T-helper 2 cell treated with Interferon-gamma antibody and Interleukin-4, amounts not matched to agents 5 μg/mL and 100 μg/mL, for 36 hours (primary cell): ENCODE data around the gene BCL2L11.
A peak's percentile ranks its signal among the peaks of the same experiment; 100 is the strongest.
"Not testable (repeated sequence)": the region's sequence is repeated elsewhere in the genome, so short reads cannot be mapped to it uniquely, and the experiment has no call there.

ENCODE experiments used
- DNase-seq: peaks from one replicate; pipeline ENCODE4 v3.0.0; 2021; ENCODE audit warnings: low spot score
- H3K27ac Mint-ChIP-seq: one replicate; pipeline ENCODE4 v1.8.0; 2021; ENCODE audit warnings: mild to moderate bottlenecking, mixed read lengths
- H3K27me3 Mint-ChIP-seq: one replicate; pipeline ENCODE4 v1.8.0; 2021; ENCODE audit warnings: low read depth, mixed read lengths
- H3K36me3 Mint-ChIP-seq: one replicate; pipeline ENCODE4 v1.8.0; 2021; ENCODE audit warnings: low read depth, mixed read lengths
- H3K4me1 Mint-ChIP-seq: one replicate; pipeline ENCODE4 v1.8.0; 2021; ENCODE audit warnings: low read depth, mixed read lengths
- H3K4me3 Mint-ChIP-seq: one replicate; pipeline ENCODE4 v1.8.0; 2022; ENCODE audit warnings: mild to moderate bottlenecking, moderate library complexity, mixed read lengths
- H3K9me3 Mint-ChIP-seq: one replicate; pipeline ENCODE4 v1.8.0; 2021; ENCODE audit warnings: mixed read lengths

Gene BCL2L11, protein sequence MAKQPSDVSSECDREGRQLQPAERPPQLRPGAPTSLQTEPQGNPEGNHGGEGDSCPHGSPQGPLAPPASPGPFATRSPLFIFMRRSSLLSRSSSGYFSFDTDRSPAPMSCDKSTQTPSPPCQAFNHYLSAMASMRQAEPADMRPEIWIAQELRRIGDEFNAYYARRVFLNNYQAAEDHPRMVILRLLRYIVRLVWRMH

DNA sequence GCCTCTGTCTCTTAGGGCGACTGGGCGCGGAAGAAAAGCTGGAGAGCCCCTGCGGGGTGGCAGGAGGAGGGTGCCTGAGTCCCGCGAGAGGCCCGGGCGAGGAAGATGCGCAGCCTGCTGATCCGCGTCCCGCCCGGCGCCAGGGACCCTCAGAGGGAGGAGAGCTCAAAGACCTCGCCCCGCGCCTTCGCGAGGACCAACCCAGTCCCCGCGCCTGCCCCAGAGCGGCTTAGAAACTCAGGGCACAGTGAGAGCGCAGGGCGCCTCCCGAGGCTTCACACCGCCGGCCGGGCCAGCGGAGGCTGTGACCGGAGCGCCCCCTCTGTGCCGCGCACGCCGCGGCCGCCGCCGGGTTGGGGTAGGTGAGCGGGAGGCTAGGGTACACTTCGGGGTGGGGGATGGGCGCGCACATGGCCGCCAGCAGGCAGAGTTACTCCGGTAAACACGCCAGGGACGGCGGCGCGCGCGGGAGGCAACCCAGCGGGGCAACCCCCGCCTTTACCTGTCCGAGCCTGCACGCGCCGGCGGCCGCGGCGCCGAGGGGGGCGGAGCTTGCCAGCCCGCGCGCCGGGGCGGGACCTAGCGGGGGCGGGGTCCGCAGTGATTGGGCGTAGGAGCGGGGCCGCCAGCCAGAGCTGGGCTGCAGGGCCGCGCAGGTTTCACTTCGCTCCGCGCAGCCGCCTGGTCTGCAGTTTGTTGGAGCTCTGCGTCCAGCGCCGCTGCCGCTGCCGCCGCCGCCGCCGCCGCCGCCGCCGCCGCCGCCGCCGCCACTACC, at the start of gene BCL2L11:
Gene BCL2L11 (plus strand): TSS at position 662 of the 775 bp plus-strand sequence. CDS start 2,832 bp downstream, outside the sequence.
- Mint-ChIP-seq H3K27me3 (peaks cover 82% of the 10 kb centered on the region), H3K4me1 (peaks cover 45% of the 10 kb centered on the region), H3K4me3 (peak within 1 kb of the TSS; percentile 95), H3K9me3 (no peaks in the 10 kb centered on the region), H3K27ac (peak within 1 kb of the TSS; percentile 79), H3K36me3 (peaks cover 17% of the 10 kb centered on the region)
- DNase-seq: peak; percentile 96

DNA sequence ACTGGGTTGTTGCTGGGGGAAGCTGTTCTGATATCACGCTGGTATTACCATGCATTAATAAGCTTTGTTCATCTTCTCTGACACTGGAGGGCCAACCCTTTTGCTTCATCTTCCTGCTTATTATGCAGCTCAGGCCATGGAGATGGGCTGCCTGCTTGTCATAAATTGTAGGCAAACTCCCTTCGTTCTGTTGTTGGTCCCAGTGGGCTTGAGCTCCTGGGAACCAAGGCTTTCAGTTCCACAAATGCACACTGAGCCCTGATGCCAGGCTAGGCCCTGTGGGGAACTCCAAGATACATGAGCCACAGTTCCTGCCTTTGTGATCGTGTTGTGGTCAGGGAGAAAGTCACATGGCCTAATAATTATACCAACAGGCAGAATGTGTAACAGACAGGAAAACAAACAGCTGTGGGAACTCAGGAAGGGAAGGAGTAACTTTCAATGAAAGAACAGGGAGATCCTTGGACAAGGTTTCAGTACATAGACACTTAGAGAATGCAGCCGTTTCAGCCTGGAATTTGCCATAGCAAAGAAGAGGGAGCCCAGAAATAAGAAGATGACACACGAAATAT, 49.0 kb upstream of the BCL2L11 start:
- Mint-ChIP-seq H3K27me3 (peaks cover 52% of the 10 kb centered on the region), H3K4me1 (no peaks in the 10 kb centered on the region), H3K36me3 (peaks cover 2% of the 10 kb centered on the region), H3K4me3 (no peak overlapping the region), H3K9me3 (peaks cover 30% of the 10 kb centered on the region), H3K27ac (no peak overlapping the region)
- DNase-seq: no peak

DNA sequence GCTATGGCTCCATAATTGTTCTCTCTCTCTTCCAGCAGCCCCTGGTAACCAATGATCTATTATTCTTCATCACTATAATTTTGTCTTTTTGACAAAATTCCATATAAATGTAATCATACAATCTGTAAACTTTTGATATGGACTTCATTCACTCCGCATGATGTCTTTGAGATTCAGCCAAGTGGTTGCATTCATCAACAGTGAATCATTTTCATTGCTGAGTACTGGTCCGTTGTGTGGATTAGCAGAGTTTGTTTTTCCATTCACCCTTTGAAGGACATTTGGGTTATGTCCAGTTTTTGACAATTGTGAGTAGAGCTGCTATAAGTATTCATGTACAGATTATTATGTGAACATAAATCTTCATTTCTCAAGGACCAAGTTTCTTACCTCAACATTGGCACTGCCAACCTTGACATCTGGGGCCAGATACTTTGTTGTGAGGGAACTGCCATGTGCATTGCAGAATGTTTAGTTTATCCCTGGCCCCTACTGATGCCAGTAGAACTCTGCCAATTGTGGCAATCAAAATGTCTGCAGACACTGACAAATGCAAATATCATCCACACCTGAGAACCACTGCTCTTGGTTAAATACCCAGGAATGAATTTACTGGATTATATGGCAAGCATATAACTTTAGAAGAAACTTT, 48.4 kb upstream of the BCL2L11 start:
- H3K9me3 Mint-ChIP-seq: peaks cover 32% of the 10 kb centered on the region
- H3K27me3 Mint-ChIP-seq: peaks cover 53% of the 10 kb centered on the region
- no peak for DNase-seq
- peaks cover 2% of the 10 kb centered on the region for H3K36me3 Mint-ChIP-seq
- H3K4me1 Mint-ChIP-seq: no peaks in the 10 kb centered on the region
- no peak overlapping the region for H3K4me3 Mint-ChIP-seq
- H3K27ac Mint-ChIP-seq: no peak overlapping the region

DNA sequence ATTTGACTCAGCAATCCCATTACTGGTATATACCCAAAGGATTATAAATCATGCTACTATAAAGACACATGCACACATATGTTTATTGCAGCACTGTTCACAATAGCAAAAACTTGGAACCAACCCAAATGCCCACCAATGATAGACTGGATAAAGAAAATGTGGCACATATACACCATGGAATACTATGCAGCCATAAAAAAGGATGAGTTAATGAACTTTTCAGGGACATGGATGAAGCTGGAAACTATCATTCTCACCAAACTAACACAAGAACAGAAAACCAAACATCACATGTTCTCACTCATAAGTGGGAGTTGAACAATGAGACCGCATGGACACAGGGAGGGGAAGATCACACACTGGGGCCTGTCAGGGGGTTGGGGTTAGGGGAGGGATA, 38.1 kb upstream of the BCL2L11 start:
- not testable (repeated sequence) for H3K9me3 Mint-ChIP-seq, H3K4me1 Mint-ChIP-seq, DNase-seq, H3K4me3 Mint-ChIP-seq, H3K36me3 Mint-ChIP-seq, H3K27ac Mint-ChIP-seq
- H3K27me3 Mint-ChIP-seq: peaks cover 72% of the 10 kb centered on the region

DNA sequence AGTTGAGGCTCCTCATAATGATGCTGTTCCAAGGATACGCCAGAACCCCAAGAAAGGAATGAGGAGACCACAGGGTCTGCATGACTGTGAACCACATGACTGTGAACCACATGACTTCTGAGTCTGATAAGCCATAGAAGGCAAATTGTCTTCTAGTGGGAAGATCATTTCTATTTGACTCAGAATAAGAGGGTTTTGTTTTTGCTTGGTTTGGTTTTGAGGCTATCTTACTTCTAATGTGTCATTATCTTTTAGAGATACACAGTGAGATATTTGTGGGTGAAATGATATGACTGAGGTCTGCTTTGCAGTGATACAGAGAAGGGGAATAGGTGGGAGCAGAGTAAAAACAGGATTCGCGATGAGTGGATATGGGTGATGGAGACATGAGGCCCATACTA, 28.9 kb upstream of the BCL2L11 start:
- DNase-seq: peak; percentile 54
- Mint-ChIP-seq H3K4me1 (peaks cover 5% of the 10 kb centered on the region), H3K27me3 (peaks cover 68% of the 10 kb centered on the region), H3K27ac (no peak overlapping the region), H3K4me3 (no peak overlapping the region), H3K9me3 (no peaks in the 10 kb centered on the region), H3K36me3 (no peaks in the 10 kb centered on the region)

DNA sequence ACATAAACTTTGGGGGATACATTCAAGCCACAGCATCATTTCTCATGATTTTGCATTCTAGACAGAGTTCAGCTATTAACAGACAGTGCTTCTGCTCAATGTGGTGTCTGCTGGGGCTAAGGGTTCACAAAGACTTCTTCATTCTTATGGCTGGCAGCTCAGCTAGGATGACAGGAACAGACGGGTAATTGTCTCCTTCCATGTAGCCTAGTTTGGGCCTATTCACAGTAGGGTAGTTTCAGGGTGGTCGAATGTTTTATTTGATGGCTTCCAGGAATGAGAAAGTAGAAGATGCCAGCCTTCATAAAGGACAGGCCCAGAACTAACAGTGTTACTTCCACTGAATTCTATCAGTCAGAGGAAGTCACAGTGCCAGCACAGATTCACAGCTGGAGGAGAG, 26.0 kb upstream of the BCL2L11 start:
- no peak for DNase-seq
- peaks cover 5% of the 10 kb centered on the region for H3K4me1 Mint-ChIP-seq
- H3K27me3 Mint-ChIP-seq: peaks cover 67% of the 10 kb centered on the region
- no peaks in the 10 kb centered on the region for H3K9me3 Mint-ChIP-seq
- H3K36me3 Mint-ChIP-seq: no peaks in the 10 kb centered on the region
- no peak overlapping the region for H3K4me3 Mint-ChIP-seq
- H3K27ac Mint-ChIP-seq: no peak overlapping the region

DNA sequence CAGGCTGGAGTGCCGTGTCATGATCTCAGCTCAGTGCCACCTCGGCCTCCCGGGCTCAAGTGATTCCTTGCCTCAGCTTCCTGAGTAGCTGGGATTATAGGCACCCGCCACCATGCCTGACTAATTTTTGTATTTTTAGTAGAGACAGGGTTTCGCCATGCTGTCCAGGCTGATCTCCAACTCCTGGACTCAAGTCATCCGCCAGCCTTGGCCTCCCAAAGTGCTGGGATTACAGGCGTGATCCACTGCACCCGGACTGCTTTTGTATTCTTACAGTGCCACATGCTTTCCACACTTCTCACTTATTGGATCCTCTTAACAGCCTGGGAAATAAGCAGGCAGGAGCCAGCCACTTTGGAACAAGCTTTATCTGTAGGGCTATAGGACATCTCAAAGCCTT, 25.3 kb upstream of the BCL2L11 start:
- Mint-ChIP-seq H3K27ac (no peak overlapping the region), H3K27me3 (peaks cover 66% of the 10 kb centered on the region)
- no peak for DNase-seq

DNA sequence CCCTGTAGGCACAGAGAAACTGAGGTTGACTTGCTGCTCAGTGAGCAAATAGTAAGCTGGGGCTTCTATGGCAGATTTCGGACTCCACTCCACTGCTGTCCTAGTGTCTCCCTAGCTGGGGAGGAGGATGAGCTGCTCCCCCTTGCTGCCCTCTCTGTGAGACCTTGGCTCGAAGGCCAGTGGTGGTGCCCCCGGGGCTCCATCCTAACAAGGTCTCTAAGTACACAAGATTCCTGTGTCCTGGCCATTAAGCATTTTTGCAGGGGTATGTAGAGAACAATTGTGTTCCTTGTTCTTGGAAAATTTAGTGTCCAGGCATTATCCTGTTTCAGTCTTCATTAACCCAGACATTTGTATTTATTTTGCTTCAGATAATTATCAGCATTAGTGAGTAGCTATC, 21.3 kb upstream of the BCL2L11 start:
- Mint-ChIP-seq H3K4me1 (peaks cover 8% of the 10 kb centered on the region), H3K27ac (no peak overlapping the region), H3K9me3 (no peaks in the 10 kb centered on the region), H3K27me3 (peaks cover 53% of the 10 kb centered on the region), H3K4me3 (no peak overlapping the region), H3K36me3 (no peaks in the 10 kb centered on the region)
- DNase-seq: no peak

More for the DNA sequence above, 25.3 kb upstream of the BCL2L11 start:
- H3K4me3 Mint-ChIP-seq: no peak overlapping the region
- H3K4me1 Mint-ChIP-seq: peaks cover 6% of the 10 kb centered on the region
- H3K9me3 Mint-ChIP-seq: no peaks in the 10 kb centered on the region
- H3K36me3 Mint-ChIP-seq: no peaks in the 10 kb centered on the region

DNA sequence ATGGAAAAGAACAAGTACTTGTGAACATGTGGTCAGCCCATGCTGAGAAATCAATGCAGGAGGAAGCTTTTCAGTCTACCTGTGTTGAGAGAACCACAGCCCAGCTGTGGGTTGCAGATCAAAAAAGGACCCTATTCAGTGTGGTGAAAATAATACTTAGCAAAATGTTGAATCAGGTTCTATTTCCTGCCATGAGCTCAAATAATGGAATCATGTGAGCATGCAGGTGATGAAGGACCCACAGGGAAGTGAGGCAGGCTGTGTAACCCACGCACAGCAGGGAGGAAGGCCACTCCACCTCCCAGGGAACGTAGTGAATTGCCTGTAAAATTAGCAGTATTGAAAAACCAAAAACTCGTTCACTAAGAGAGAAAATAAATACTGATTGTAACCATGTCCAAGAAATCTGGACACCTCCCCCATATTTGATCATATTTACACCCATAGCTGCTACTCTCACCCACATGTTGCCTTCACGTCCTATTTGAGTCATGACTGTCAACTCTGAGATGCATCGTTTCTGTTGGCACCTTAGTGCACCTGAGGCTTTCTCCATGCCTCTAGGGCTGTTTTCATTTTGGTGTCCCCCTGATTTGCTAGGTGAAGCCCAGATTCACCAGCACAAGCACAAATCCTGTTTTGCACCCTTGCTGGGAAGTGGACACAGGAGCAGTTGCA, 20.5 kb upstream of the BCL2L11 start:
- peaks cover 8% of the 10 kb centered on the region for H3K4me1 Mint-ChIP-seq
- H3K27me3 Mint-ChIP-seq: peaks cover 52% of the 10 kb centered on the region
- H3K27ac Mint-ChIP-seq: no peak overlapping the region
- no peaks in the 10 kb centered on the region for H3K9me3 Mint-ChIP-seq
- H3K4me3 Mint-ChIP-seq: no peak overlapping the region
- no peak for DNase-seq
- H3K36me3 Mint-ChIP-seq: no peaks in the 10 kb centered on the region

DNA sequence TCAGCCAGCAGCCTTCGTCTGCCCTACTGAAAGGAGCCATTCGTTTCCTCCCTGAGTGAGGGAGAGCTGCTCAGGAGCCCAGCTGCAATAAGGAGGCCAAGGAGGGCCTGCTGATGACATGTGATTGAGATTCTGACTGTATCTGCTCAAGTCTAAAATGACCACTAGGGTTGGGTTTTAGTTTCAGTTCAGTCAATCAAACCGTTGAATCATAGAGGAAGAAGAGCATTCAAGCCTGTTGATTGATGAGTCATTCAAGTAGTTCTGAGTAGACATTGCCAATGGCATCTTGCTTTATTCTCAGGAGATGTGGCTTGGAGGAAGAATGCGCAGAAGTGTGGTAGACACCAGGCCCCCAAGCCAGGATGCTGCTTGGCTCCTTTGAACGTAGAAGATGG, 19.9 kb upstream of the BCL2L11 start:
- Mint-ChIP-seq H3K4me3 (no peak overlapping the region), H3K9me3 (no peaks in the 10 kb centered on the region), H3K36me3 (no peaks in the 10 kb centered on the region), H3K27ac (no peak overlapping the region), H3K27me3 (peaks cover 52% of the 10 kb centered on the region), H3K4me1 (peaks cover 8% of the 10 kb centered on the region)
- peak; percentile 37 for DNase-seq

DNA sequence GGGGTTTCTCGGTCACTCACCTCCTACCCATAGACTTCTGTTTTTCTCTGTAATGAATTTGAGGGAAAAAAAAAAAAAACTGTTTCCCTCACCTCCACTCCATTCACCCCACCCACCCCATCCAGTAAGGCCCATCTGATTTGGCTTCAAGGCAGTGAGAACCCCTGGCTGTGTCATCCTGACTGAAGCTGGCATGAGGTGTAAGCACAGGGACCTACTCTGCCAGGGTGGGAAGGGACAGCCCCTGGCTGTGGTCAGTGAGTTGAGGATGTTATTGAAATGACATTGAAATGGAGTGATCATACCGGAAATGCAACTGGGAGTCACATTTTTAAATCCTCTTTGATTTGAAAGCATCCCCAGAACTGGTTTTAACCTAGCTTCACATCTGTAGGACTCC, 19.1 kb upstream of the BCL2L11 start:
- no peak for DNase-seq

DNA sequence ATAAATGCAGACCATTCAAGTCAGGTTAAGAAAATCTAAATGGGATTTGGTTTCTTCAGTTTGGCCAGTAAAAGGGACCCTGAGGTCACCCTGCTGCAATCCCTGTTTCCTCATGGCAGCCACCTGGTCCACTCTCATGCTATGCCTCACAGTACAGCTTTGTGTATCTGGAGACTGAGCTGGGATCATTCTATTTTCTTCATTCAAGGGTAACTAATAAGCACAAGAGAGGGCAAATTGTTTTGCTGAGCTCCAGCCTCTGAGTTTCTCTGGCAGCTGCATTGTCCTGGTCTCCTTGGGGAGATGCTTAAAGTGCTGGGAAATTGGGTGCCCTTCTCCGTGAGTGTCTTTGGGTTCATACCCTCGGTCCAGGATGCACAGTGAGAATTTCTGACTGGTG, 18.5 kb upstream of the BCL2L11 start:
- DNase-seq: no peak
- no peaks in the 10 kb centered on the region for H3K36me3 Mint-ChIP-seq

More for the DNA sequence above, 19.1 kb upstream of the BCL2L11 start:
- peaks cover 59% of the 10 kb centered on the region for H3K27me3 Mint-ChIP-seq
- no peaks in the 10 kb centered on the region for H3K9me3 Mint-ChIP-seq
- H3K36me3 Mint-ChIP-seq: no peaks in the 10 kb centered on the region
- peaks cover 8% of the 10 kb centered on the region for H3K4me1 Mint-ChIP-seq
- H3K27ac Mint-ChIP-seq: no peak overlapping the region
- no peak overlapping the region for H3K4me3 Mint-ChIP-seq

DNA sequence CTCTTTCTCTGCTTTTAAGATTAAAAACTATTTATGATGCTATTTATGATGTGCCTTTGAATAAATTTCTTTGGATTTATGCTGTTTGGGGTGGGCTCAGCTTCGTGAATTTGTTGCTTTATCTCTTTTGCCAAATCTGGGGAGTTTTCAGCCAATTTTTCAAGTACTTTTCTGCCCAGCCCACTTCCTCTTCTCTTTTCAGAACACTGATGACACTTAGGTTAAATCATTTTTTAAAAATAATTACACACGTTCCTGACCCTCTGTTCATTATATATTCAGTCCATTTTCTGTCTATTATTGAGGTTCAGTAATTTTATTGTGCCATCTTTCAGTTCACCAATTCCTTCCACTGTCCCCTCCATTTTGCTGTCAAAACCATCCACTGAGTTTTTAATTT, 14.8 kb upstream of the BCL2L11 start:
- H3K36me3 Mint-ChIP-seq: no peaks in the 10 kb centered on the region
- DNase-seq: no peak
- no peak overlapping the region for H3K4me3 Mint-ChIP-seq
- H3K27me3 Mint-ChIP-seq: peaks cover 55% of the 10 kb centered on the region
- H3K9me3 Mint-ChIP-seq: no peaks in the 10 kb centered on the region
- H3K27ac Mint-ChIP-seq: no peak overlapping the region
- peaks cover 1% of the 10 kb centered on the region for H3K4me1 Mint-ChIP-seq

More for the DNA sequence above, 18.5 kb upstream of the BCL2L11 start:
- Mint-ChIP-seq H3K9me3 (no peaks in the 10 kb centered on the region), H3K27ac (no peak overlapping the region), H3K4me1 (peaks cover 8% of the 10 kb centered on the region), H3K27me3 (peaks cover 58% of the 10 kb centered on the region), H3K4me3 (no peak overlapping the region)
